GM23338 (cell line): ENCODE results near the gene SURF1.

Source experiments
- CTCF ChIP-seq, 2 experiments: fragments of 200-600 bp in 1 of 2; sonication (generic) in 1 of 2; conservative IDR thresholded peaks; 2 replicates each; pipeline versions ENCODE4 v1.5.1 to v1.6.1; 2016 to 2017; ENCODE audit warnings: antibody characterized with exemption in 2 of 2, low read depth in 2 of 2, mild to moderate bottlenecking in 2 of 2, moderate library complexity in 1 of 2
- EZH2 ChIP-seq: fragments of 200-600 bp; sonication (generic); IDR thresholded peaks from one replicate; pipeline ENCODE4 v1.8.0; 2017; ENCODE audit warnings: antibody characterized with exemption, mild to moderate bottlenecking, low read depth; ENCODE audit not compliant: unreplicated experiment
- EZH2phosphoT487 ChIP-seq: fragments of 200-600 bp; sonication (generic); IDR thresholded peaks from one replicate; pipeline ENCODE4 v1.8.1; 2018; ENCODE audit warnings: antibody characterized with exemption; ENCODE audit not compliant: unreplicated experiment
- JUNB ChIP-seq: IDR thresholded peaks from one replicate; pipeline ENCODE4 v1.6.1; 2016; ENCODE audit warnings: antibody characterized with exemption; ENCODE audit not compliant: unreplicated experiment
- POLR2AphosphoS5 ChIP-seq: IDR thresholded peaks from 2 replicates; pipeline ENCODE4 v1.6.1; 2016; ENCODE audit warnings: antibody characterized with exemption, low read depth
- REST ChIP-seq: IDR thresholded peaks from one replicate; pipeline ENCODE4 v1.6.1; 2018; ENCODE audit warnings: antibody characterized with exemption; ENCODE audit not compliant: unreplicated experiment
- ZNF331 ChIP-seq: fragments of 250-450 bp; sonication (Bioruptor Pico); IDR thresholded peaks from 2 replicates; pipeline ENCODE4 v1.5.0; 2020; ENCODE audit warnings: low read depth, mild to moderate bottlenecking, moderate library complexity
- ZNF462 ChIP-seq: fragments of 250-450 bp; sonication (Bioruptor Pico); IDR thresholded peaks from 2 replicates; pipeline ENCODE4 v1.5.0; 2020; ENCODE audit warnings: mild to moderate bottlenecking, moderate library complexity

- TF ChIP-seq CTCF (conservative IDR thresholded peaks at IDR 0.05; ENCODE audit: low read depth in 2 of 2) (no peak), REST (no peak), JUNB (no peak), EZH2 (no peak), POLR2AphosphoS5 (no peak), EZH2phosphoT487 (no peak), ZNF331 (CRISPR knock-in tag) (no peak), ZNF462 (CRISPR knock-in tag) (no peak)
Measured at GRCh38 chr9:133323211-133323610, 33.1 kb downstream of the SURF1 start.
